Measurements from ENCODE around the gene PTPRF.
"Not testable (repeated sequence)": the region's sequence is repeated elsewhere in the genome, so short reads cannot be mapped to it uniquely, and the experiment has no call there.

PTPRF gene

DNA sequence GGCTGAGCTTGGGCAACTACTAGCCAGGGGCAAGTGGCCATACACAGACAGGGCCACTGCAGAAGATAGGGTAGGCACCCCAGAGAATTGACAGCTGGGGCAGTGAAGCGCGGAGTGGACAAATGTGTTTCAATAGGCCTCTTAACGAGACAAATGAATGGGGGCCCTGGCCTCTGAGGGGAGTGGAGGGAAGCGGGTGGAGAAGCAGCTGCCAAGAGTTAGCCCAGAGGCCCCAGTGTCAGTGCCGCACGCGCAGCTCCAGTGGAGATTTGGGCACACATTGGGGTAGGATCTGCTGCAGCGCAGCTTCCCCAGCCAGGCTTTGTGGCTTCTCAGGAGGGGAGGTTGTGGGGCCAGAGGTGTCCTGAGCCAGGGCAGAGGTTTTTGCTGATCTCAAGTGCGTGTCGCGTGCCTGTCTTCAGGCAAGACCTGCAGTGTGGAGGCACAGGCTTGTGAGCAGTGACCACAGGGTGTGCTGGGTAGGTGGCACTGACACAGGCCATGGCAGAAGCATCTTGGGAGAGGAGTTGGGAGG, 16.9 kb downstream of the PTPRF start:
- H3K36me3 ChIP-seq (ENCODE audit: control insufficient read depth in 2 of 2, insufficient read depth in 2 of 2, low read length in 2 of 2), result peaks cover 5 to 9% of the 10 kb centered on the region in 2 donors
- no peak overlapping the region for H3K4me3 ChIP-seq (ENCODE audit: low read length in 2 of 2)
- H3K4me1 ChIP-seq (ENCODE audit: control insufficient read depth, insufficient read depth, low read length), result peaks cover 24% of the 10 kb centered on the region
- H3K9me3 ChIP-seq (ENCODE audit: control insufficient read depth in 2 of 2, low read length in 2 of 2), result no peaks in the 10 kb centered on the region
- H3K27ac ChIP-seq (ENCODE audit: low read length), result no peak overlapping the region
- no peaks in the 10 kb centered on the region for H3K27me3 ChIP-seq (ENCODE audit: control insufficient read depth in 1 of 2, insufficient read depth in 2 of 2, low read length in 2 of 2)
- H3K9ac ChIP-seq (ENCODE audit: low read length in 2 of 2), result no peak overlapping the region

DNA sequence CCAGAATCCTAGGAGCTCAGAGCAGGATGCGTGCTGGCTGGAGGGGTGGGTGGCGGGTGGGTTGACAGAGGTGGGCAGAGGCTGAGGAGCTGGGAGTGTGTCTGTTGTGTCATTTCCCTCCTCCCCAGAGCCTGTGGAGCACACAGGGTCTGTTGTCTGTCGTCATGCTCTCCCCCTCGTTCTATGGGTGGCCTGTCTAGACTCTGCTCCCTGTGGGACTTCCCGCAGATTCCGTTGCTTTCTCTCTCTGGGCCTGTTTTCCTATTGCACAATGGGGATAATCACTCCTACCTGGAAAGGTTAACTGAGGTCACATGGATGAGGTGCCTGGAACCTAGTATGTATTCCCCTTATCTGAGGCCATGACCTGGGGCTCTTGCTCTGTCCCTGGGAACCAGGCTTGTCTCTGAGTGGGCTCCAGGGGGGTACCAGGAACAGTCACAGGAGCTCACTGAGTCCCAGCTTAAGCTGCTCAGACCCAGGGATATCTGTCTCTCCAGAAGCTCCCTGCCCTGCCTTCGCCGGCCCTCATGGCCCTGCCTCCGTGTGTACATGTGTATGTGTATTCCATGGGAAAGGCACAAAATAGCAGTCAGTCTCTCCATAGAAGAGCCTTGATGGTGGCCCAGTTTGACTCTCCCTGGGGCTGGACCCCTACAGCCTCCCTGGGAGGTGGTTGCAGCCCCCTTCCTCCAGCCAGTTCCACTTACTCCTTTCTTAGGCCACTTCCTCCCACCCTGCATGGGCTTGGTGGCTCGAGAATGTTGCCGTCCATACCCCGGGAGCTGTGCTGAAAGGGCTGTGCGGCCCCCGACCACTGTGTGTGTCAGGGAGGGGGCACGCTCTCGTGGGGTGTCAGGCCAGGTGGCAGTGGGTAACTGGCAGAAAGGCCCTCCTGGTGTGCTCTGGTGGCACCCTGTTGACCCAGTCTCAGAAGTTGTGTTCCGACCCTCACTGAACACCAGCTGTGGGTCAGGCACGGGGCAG, 17.9 kb downstream of the PTPRF start:
- Histone ChIP-seq H3K27ac (ENCODE audit: low read length) (no peak overlapping the region), H3K36me3 (ENCODE audit: control insufficient read depth in 2 of 2, insufficient read depth in 2 of 2, low read length in 2 of 2) (peaks cover 5 to 9% of the 10 kb centered on the region in 2 donors), H3K9me3 (ENCODE audit: control insufficient read depth in 2 of 2, low read length in 2 of 2) (no peaks in the 10 kb centered on the region), H3K4me1 (ENCODE audit: control insufficient read depth, insufficient read depth, low read length) (peaks cover 28% of the 10 kb centered on the region), H3K27me3 (ENCODE audit: control insufficient read depth in 1 of 2, insufficient read depth in 2 of 2, low read length in 2 of 2) (no peaks in the 10 kb centered on the region), H3K4me3 (ENCODE audit: low read length in 2 of 2) (no peak overlapping the region), H3K9ac (ENCODE audit: low read length in 2 of 2) (no peak overlapping the region)

GRCh38 chr1:43549394-43549793, 18.7 kb downstream of the PTPRF start:
- H3K27me3 ChIP-seq (ENCODE audit: control insufficient read depth in 1 of 2, insufficient read depth in 2 of 2, low read length in 2 of 2); H3K4me3 ChIP-seq (ENCODE audit: low read length in 2 of 2); H3K9me3 ChIP-seq (ENCODE audit: control insufficient read depth in 2 of 2, low read length in 2 of 2); H3K27ac ChIP-seq (ENCODE audit: low read length); H3K9ac ChIP-seq (ENCODE audit: low read length in 2 of 2): not testable (repeated sequence)
- Histone ChIP-seq H3K4me1 (ENCODE audit: control insufficient read depth, insufficient read depth, low read length) (peaks cover 32% of the 10 kb centered on the region), H3K36me3 (ENCODE audit: control insufficient read depth in 2 of 2, insufficient read depth in 2 of 2, low read length in 2 of 2) (peaks cover 13 to 17% of the 10 kb centered on the region in 2 donors)

- no peaks in the 10 kb centered on the region for H3K27me3 ChIP-seq (ENCODE audit: control insufficient read depth in 1 of 2, insufficient read depth in 2 of 2, low read length in 2 of 2)
- H3K9ac ChIP-seq (ENCODE audit: low read length in 2 of 2), result no peak overlapping the region
- peaks cover 30% of the 10 kb centered on the region for H3K4me1 ChIP-seq (ENCODE audit: control insufficient read depth, insufficient read depth, low read length)
- peak overlapping the region; percentile 11 for H3K27ac ChIP-seq (ENCODE audit: low read length)
- no peaks in the 10 kb centered on the region for H3K9me3 ChIP-seq (ENCODE audit: control insufficient read depth in 2 of 2, low read length in 2 of 2)
- peak overlapping the region in 1 of 2 donors; percentile 63 for H3K4me3 ChIP-seq (ENCODE audit: low read length in 2 of 2)
- H3K36me3 ChIP-seq (ENCODE audit: control insufficient read depth in 2 of 2, insufficient read depth in 2 of 2, low read length in 2 of 2), result peaks cover 14 to 17% of the 10 kb centered on the region in 2 donors
Measured at GRCh38 chr1:43549921-43550597, 19.4 kb downstream of the PTPRF start.

DNA sequence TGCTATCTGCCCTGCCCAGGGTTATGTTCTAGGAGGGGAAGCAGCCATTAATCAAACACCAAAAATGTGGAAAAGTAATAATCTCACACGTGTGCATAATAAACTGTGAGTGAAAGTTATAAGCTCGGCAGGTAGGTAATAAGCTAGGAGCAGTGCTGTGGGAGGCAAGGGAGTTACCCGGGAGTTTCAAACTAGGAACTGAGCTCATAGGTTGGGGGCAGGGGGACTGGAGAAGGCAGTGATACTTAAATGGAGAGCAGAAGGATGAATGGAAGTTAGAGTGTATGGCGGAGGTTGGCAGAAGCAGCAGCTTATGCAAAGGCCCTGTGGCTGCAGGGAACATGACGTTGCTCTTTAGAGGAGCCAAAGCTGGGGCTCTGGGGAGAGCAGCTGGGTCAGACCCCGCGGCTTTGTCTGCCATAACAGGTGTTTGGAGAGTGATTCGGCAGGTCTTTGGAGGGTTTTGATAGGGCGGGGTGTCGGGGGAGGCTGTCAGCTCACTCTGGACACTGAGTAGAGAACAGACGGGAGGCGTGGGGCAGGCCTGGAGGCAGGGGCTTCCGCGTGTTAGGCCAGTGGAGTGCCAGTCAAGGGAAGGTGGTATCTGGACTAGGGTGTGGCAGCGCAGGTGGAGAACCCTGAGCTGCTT, 20.0 kb downstream of the PTPRF start:
- Histone ChIP-seq H3K4me1 (ENCODE audit: control insufficient read depth, insufficient read depth, low read length) (peaks cover 23% of the 10 kb centered on the region), H3K27ac (ENCODE audit: low read length) (peak overlapping the region; percentile 11), H3K9me3 (ENCODE audit: control insufficient read depth in 2 of 2, low read length in 2 of 2) (no peaks in the 10 kb centered on the region), H3K36me3 (ENCODE audit: control insufficient read depth in 2 of 2, insufficient read depth in 2 of 2, low read length in 2 of 2) (peaks cover 9 to 17% of the 10 kb centered on the region in 2 donors), H3K9ac (ENCODE audit: low read length in 2 of 2) (no peak overlapping the region), H3K4me3 (ENCODE audit: low read length in 2 of 2) (peak overlapping the region in 1 of 2 donors; percentile 63), H3K27me3 (ENCODE audit: control insufficient read depth in 1 of 2, insufficient read depth in 2 of 2, low read length in 2 of 2) (no peaks in the 10 kb centered on the region)

DNA sequence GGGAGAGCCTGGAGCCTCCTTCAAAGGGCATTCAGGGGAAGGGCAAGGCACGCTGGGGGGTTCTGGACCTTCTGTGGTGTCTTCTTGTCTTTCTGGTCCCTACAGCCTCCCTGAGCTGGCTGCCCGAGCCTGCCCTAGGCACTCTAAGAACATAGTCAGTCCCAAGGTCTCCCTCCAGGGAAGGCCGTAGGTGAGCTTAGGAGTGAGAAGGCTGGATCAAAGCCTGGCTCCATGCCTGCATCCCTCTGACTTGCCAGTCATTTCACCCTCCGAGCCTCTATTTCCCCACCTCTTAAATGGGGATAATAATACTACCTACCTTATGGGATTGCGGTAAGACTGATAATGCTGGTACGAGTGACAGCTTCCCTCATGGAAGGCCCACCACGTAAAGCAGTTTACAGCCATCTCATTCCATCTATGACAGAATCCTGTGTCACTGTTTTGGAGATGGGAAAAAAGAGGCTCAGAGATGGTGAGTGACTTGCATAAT, 20.8 kb downstream of the PTPRF start:
- Histone ChIP-seq H3K4me1 (ENCODE audit: control insufficient read depth, insufficient read depth, low read length) (peaks cover 23% of the 10 kb centered on the region), H3K9ac (ENCODE audit: low read length in 2 of 2) (no peak overlapping the region), H3K27me3 (ENCODE audit: control insufficient read depth in 1 of 2, insufficient read depth in 2 of 2, low read length in 2 of 2) (no peaks in the 10 kb centered on the region), H3K27ac (ENCODE audit: low read length) (no peak overlapping the region), H3K4me3 (ENCODE audit: low read length in 2 of 2) (no peak overlapping the region), H3K9me3 (ENCODE audit: control insufficient read depth in 2 of 2, low read length in 2 of 2) (no peaks in the 10 kb centered on the region), H3K36me3 (ENCODE audit: control insufficient read depth in 2 of 2, insufficient read depth in 2 of 2, low read length in 2 of 2) (peaks cover 9 to 18% of the 10 kb centered on the region in 2 donors)

DNA sequence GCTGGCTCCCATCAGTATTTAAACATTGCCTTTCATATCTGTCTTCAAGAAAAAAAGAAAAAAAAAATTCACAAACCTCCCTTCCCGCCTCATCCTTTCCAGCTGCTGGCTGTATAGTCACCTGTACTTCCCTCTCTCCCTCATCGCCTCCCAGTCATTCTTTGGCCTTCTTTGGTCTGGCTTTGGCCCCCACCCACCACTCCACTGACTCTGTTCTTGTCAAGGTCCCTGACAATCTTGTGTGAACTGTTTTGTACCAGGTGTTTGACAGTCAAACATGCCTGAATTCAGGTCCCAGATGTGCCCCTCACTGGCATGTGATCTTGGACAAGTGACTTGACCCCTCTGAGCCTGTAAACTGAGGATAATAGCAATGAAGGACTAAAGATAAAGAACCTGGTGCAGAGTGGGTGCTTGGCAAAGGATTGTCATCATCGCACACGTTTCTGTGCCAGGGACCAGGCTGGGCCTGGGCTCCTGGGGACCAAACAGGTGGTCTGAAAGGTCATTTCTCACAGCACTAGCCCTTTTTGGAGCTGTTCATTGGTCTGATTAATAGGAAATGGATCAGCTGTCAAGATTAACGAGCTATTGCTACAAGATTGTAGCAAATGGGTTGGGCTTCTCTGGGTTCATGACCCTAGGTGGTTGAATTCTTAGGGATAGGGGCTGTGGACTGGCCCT, 21.5 kb downstream of the PTPRF start:
- Histone ChIP-seq H3K4me1 (ENCODE audit: control insufficient read depth, insufficient read depth, low read length) (peaks cover 25% of the 10 kb centered on the region), H3K27me3 (ENCODE audit: control insufficient read depth in 1 of 2, insufficient read depth in 2 of 2, low read length in 2 of 2) (no peaks in the 10 kb centered on the region), H3K9me3 (ENCODE audit: control insufficient read depth in 2 of 2, low read length in 2 of 2) (no peaks in the 10 kb centered on the region), H3K4me3 (ENCODE audit: low read length in 2 of 2) (no peak overlapping the region), H3K36me3 (ENCODE audit: control insufficient read depth in 2 of 2, insufficient read depth in 2 of 2, low read length in 2 of 2) (peaks cover 9 to 14% of the 10 kb centered on the region in 2 donors), H3K27ac (ENCODE audit: low read length) (no peak overlapping the region), H3K9ac (ENCODE audit: low read length in 2 of 2) (peak overlapping the region in 1 of 2 donors; percentile 1)

DNA sequence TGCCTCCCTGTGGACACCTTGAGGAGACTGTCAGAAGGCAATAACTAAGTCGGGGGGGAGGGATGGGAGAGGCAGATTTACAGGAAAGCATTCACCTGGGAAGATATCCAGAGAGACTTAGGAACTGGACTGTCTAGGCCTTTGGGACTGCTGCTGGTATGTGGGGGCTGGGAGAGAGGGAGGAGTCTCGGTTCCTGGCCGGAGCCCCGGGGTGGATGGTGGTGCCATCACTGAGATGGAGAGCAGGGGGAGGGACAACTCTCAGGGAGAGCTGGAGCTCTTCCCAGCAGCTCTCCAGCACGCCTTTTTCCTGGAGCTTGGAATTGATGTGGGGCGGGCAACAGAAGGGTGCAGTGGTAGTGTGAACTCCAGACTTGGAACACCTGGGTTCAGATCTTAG, 22.1 kb downstream of the PTPRF start:
- H3K9ac ChIP-seq (ENCODE audit: low read length in 2 of 2), result peak overlapping the region in 1 of 2 donors; percentile 1
- no peaks in the 10 kb centered on the region for H3K9me3 ChIP-seq (ENCODE audit: control insufficient read depth in 2 of 2, low read length in 2 of 2)
- H3K4me1 ChIP-seq (ENCODE audit: control insufficient read depth, insufficient read depth, low read length), result peaks cover 25% of the 10 kb centered on the region
- no peak overlapping the region for H3K27ac ChIP-seq (ENCODE audit: low read length)
- H3K36me3 ChIP-seq (ENCODE audit: control insufficient read depth in 2 of 2, insufficient read depth in 2 of 2, low read length in 2 of 2), result peaks cover 9 to 12% of the 10 kb centered on the region in 2 donors
- H3K4me3 ChIP-seq (ENCODE audit: low read length in 2 of 2), result no peak overlapping the region
- H3K27me3 ChIP-seq (ENCODE audit: control insufficient read depth in 1 of 2, insufficient read depth in 2 of 2, low read length in 2 of 2), result no peaks in the 10 kb centered on the region

GRCh38 chr1:43554444-43554992, 23.8 kb downstream of the PTPRF start:
- Histone ChIP-seq H3K27ac (ENCODE audit: low read length) (no peak overlapping the region), H3K9me3 (ENCODE audit: control insufficient read depth in 2 of 2, low read length in 2 of 2) (no peaks in the 10 kb centered on the region), H3K27me3 (ENCODE audit: control insufficient read depth in 1 of 2, insufficient read depth in 2 of 2, low read length in 2 of 2) (no peaks in the 10 kb centered on the region), H3K4me3 (ENCODE audit: low read length in 2 of 2) (no peak overlapping the region), H3K36me3 (ENCODE audit: control insufficient read depth in 2 of 2, insufficient read depth in 2 of 2, low read length in 2 of 2) (peaks cover 9 to 12% of the 10 kb centered on the region in 2 donors), H3K4me1 (ENCODE audit: control insufficient read depth, insufficient read depth, low read length) (peaks cover 40% of the 10 kb centered on the region), H3K9ac (ENCODE audit: low read length in 2 of 2) (no peak overlapping the region)
